HAP-1 (cell line): ENCODE results near the gene KRTAP26-1.

Experiments used
- DNase-seq, 2 experiments: peaks; one replicate each; pipeline ENCODE4 v3.0.0-alpha.2; 2016 to 2020; ENCODE audit warnings: low spot score in 2 of 2
- H3K27me3 ChIP-seq: fragments of 250-450 bp; sonication (Bioruptor Pico); 2 replicates; pipeline ENCODE4 v1.5.1; 2020; ENCODE audit warnings: low read depth, mild to moderate bottlenecking, moderate library complexity
- H3K36me3 ChIP-seq: fragments of 250-450 bp; sonication (Bioruptor Pico); replicated peaks from 2 replicates; pipeline ENCODE4 v1.5.1; 2020; ENCODE audit warnings: mild to moderate bottlenecking
- H3K4me1 ChIP-seq: fragments of 250-450 bp; sonication (Bioruptor Pico); 2 replicates; pipeline ENCODE4 v1.5.1; 2020; ENCODE audit warnings: mild to moderate bottlenecking
- H3K4me3 ChIP-seq: fragments of 250-450 bp; sonication (Bioruptor Pico); 2 replicates; pipeline ENCODE4 v1.5.1; 2020; ENCODE audit warnings: mild to moderate bottlenecking, moderate library complexity
- H3K9me3 ChIP-seq: fragments of 250-450 bp; sonication (Bioruptor Pico); 2 replicates; pipeline ENCODE4 v1.5.1; 2020; ENCODE audit warnings: mild to moderate bottlenecking, moderate library complexity
- in situ Hi-C: fragments of 300-500 bp; cut with MboI; formaldehyde crosslinking; loops from 3 replicates; pipeline ENCODE4 v1.14.3; 2020; ENCODE audit warnings: low sequenced_read_pairs, inconsistent platforms, mixed read lengths

The KRTAP26-1 gene, protein sequence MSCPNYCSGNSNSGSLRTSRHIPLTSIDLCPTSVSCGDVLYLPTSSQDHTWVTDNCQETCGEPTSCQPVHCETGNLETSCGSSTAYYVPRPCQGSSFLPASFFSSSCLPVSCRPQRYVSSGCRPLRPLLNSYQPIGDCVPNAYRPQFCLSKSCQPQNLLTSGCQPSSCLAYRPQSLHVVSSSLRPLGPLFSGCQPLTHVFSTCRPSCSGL

GRCh38 chr21:30320215-30320614 lies at the start of gene KRTAP26-1:
Gene KRTAP26-1, minus strand, starts transcription at chr21:30320315. Its CDS starts 280 bp downstream, at chr21:30320035.
- H3K27me3 ChIP-seq, result no peaks in the 10 kb centered on the region
- H3K9me3 ChIP-seq, result no peaks in the 10 kb centered on the region
- in situ Hi-C loops, result no loop called here
- DNase-seq, result no peak
- H3K4me3 ChIP-seq, result no peak within 1 kb of the TSS
- no peaks in the 10 kb centered on the region for H3K36me3 ChIP-seq
- no peaks in the 10 kb centered on the region for H3K4me1 ChIP-seq

- Histone ChIP-seq H3K36me3 (no peaks in the 10 kb centered on the region), H3K4me1 (no peaks in the 10 kb centered on the region), H3K9me3 (0 out of 2 replicates have a peak, but pooled peaks cover 2% of the 10 kb centered on the region), H3K27me3 (no peaks in the 10 kb centered on the region), H3K4me3 (no peak overlapping the region)
- DNase-seq, result no peak
- in situ Hi-C loops, result no loop called here
Observed at GRCh38 chr21:30355906-30356305, 35.8 kb upstream of the KRTAP26-1 start.

GRCh38 chr21:30354308-30355005 lies 34.3 kb upstream of the KRTAP26-1 start:
- H3K27me3 ChIP-seq, result no peaks in the 10 kb centered on the region
- H3K9me3 ChIP-seq, result no peaks in the 10 kb centered on the region; the same call in 1 of the 2 replicates
- no peaks in the 10 kb centered on the region for H3K36me3 ChIP-seq
- no peak for DNase-seq
- H3K4me1 ChIP-seq, result no peaks in the 10 kb centered on the region
- no peak overlapping the region for H3K4me3 ChIP-seq
- in situ Hi-C loops, result no loop called here

GRCh38 chr21:30351534-30351933 lies 31.4 kb upstream of the KRTAP26-1 start:
- Histone ChIP-seq H3K9me3 (no peaks in the 10 kb centered on the region; the same call in 1 of the 2 replicates), H3K4me3 (no peak overlapping the region), H3K27me3 (no peaks in the 10 kb centered on the region), H3K4me1 (no peaks in the 10 kb centered on the region), H3K36me3 (no peaks in the 10 kb centered on the region)
- no peak for DNase-seq
- in situ Hi-C loops, result no loop called here

DNA sequence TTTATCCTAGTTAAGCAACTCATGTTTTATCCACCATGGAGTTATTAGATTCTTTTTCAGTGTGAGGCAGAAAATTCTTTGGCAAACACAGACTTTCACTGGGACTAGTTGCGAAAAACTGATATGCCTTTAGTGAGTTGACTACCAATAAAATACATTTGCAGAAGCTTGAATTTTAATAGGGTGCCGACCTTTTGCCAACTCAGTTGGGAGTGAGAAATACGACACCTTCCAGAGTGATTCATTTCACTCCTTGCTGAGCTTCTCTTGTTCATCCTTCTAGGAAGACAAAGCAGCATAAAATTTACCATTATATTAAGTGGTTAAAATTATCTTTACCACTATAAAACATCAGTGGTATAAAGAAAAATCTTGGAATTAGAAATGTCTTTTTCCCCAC lies 29.5 kb upstream of the KRTAP26-1 start:
- in situ Hi-C loops, result no loop called here
- Histone ChIP-seq H3K4me3 (no peak overlapping the region), H3K4me1 (no peaks in the 10 kb centered on the region), H3K36me3 (no peaks in the 10 kb centered on the region), H3K27me3 (no peaks in the 10 kb centered on the region), H3K9me3 (no peaks in the 10 kb centered on the region; the same call in 1 of the 2 replicates)
- DNase-seq, result no peak

- DNase-seq, result no peak
- no peaks in the 10 kb centered on the region for H3K36me3 ChIP-seq
Observed at GRCh38 chr21:30348506-30348905, 28.4 kb upstream of the KRTAP26-1 start, which contains the start of gene KRTAP23-1. Gene KRTAP23-1, minus strand, starts transcription at chr21:30348606. Its CDS starts 0 bp downstream, at chr21:30348606.

GRCh38 chr21:30345014-30345413 lies 24.9 kb upstream of the KRTAP26-1 start:
- Histone ChIP-seq H3K27me3 (no peaks in the 10 kb centered on the region), H3K36me3 (no peaks in the 10 kb centered on the region), H3K4me1 (no peaks in the 10 kb centered on the region), H3K4me3 (no peak overlapping the region), H3K9me3 (no peaks in the 10 kb centered on the region)
- DNase-seq, result no peak
- in situ Hi-C loops, result no loop called here

More at GRCh38 chr21:30348506-30348905, 28.4 kb upstream of the KRTAP26-1 start, which contains the start of gene KRTAP23-1:
- in situ Hi-C loops, result no loop called here
- Histone ChIP-seq H3K9me3 (no peaks in the 10 kb centered on the region; the same call in 1 of the 2 replicates), H3K4me3 (no peak within 1 kb of the TSS), H3K27me3 (no peaks in the 10 kb centered on the region), H3K4me1 (no peaks in the 10 kb centered on the region)

- H3K4me3 ChIP-seq, result no peak overlapping the region
- H3K27me3 ChIP-seq, result no peaks in the 10 kb centered on the region
- in situ Hi-C loops, result no loop called here
- no peaks in the 10 kb centered on the region for H3K4me1 ChIP-seq
- no peaks in the 10 kb centered on the region for H3K9me3 ChIP-seq
- DNase-seq, result peak in 1 of 2 experiments; percentile 10
- H3K36me3 ChIP-seq, result no peaks in the 10 kb centered on the region
Observed at GRCh38 chr21:30340714-30341573, 20.8 kb upstream of the KRTAP26-1 start.

- H3K4me1 ChIP-seq, result no peaks in the 10 kb centered on the region
- DNase-seq, result no peak
- H3K4me3 ChIP-seq, result no peak overlapping the region
- in situ Hi-C loops, result no loop called here
- H3K9me3 ChIP-seq, result peaks cover 2% of the 10 kb centered on the region; the same call in 1 of the 2 replicates
- no peaks in the 10 kb centered on the region for H3K36me3 ChIP-seq
- H3K27me3 ChIP-seq, result no peaks in the 10 kb centered on the region
Observed at GRCh38 chr21:30338717-30339116, 18.6 kb upstream of the KRTAP26-1 start.

DNA sequence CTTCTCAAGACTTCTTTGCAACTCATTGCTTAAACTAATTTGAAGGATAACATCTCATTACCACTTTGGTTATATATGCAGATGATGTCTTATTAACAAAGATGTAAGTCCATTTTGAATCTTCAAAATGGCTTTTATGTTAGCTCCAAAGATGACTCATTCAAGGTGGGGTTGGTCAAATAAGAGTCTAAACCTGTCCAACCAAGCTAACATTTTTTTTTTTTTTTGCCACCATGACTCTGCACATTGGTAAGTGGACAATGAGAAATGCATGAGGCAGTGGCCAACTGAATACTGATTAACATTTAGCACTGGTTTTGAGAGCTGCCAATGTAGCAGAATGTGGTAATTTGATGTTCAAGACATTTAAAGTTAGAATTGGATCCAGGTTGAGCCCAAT lies 17.7 kb upstream of the KRTAP26-1 start:
- Histone ChIP-seq H3K9me3 (peaks cover 3% of the 10 kb centered on the region; the same call in 1 of the 2 replicates), H3K27me3 (no peaks in the 10 kb centered on the region), H3K4me3 (no peak overlapping the region), H3K36me3 (no peaks in the 10 kb centered on the region), H3K4me1 (no peaks in the 10 kb centered on the region)
- in situ Hi-C loops, result no loop called here
- no peak for DNase-seq

- no peak for DNase-seq
- in situ Hi-C loops, result no loop called here
- no peaks in the 10 kb centered on the region for H3K36me3 ChIP-seq
- H3K4me3 ChIP-seq, result no peak within 1 kb of the TSS
- H3K4me1 ChIP-seq, result no peaks in the 10 kb centered on the region
- no peaks in the 10 kb centered on the region for H3K27me3 ChIP-seq
- H3K9me3 ChIP-seq, result peaks cover 3% of the 10 kb centered on the region; the same call in 1 of the 2 replicates
Observed at GRCh38 chr21:30337276-30337744, 17.2 kb upstream of the KRTAP26-1 start, which contains the start of gene KRTAP27-1. Gene KRTAP27-1, minus strand, starts transcription at chr21:30337694. Its CDS starts 26 bp downstream, at chr21:30337668.

GRCh38 chr21:30336596-30336995 lies 16.5 kb upstream of the KRTAP26-1 start:
- H3K9me3 ChIP-seq, result peaks cover 3% of the 10 kb centered on the region; the same call in 1 of the 2 replicates
- H3K4me1 ChIP-seq, result no peaks in the 10 kb centered on the region
- H3K4me3 ChIP-seq, result no peak overlapping the region
- H3K36me3 ChIP-seq, result no peaks in the 10 kb centered on the region
- no peak for DNase-seq
- in situ Hi-C loops, result no loop called here
- no peaks in the 10 kb centered on the region for H3K27me3 ChIP-seq

GRCh38 chr21:30333736-30334135 lies 13.6 kb upstream of the KRTAP26-1 start:
- Histone ChIP-seq H3K27me3 (no peaks in the 10 kb centered on the region), H3K36me3 (no peaks in the 10 kb centered on the region), H3K9me3 (peaks cover 3% of the 10 kb centered on the region; the same call in 1 of the 2 replicates), H3K4me3 (no peak overlapping the region), H3K4me1 (no peaks in the 10 kb centered on the region)
- DNase-seq, result no peak
- in situ Hi-C loops, result no loop called here
